Measurements from ENCODE around the gene GON4L. TPM values are rescaled to one million over a fixed set of nuclear protein-coding genes. Genes with fewer than 3 reads are reported as not detected.

The GON4L gene
- total RNA-seq, 1 donor from 2014 or later, result 22.7 TPM

DNA sequence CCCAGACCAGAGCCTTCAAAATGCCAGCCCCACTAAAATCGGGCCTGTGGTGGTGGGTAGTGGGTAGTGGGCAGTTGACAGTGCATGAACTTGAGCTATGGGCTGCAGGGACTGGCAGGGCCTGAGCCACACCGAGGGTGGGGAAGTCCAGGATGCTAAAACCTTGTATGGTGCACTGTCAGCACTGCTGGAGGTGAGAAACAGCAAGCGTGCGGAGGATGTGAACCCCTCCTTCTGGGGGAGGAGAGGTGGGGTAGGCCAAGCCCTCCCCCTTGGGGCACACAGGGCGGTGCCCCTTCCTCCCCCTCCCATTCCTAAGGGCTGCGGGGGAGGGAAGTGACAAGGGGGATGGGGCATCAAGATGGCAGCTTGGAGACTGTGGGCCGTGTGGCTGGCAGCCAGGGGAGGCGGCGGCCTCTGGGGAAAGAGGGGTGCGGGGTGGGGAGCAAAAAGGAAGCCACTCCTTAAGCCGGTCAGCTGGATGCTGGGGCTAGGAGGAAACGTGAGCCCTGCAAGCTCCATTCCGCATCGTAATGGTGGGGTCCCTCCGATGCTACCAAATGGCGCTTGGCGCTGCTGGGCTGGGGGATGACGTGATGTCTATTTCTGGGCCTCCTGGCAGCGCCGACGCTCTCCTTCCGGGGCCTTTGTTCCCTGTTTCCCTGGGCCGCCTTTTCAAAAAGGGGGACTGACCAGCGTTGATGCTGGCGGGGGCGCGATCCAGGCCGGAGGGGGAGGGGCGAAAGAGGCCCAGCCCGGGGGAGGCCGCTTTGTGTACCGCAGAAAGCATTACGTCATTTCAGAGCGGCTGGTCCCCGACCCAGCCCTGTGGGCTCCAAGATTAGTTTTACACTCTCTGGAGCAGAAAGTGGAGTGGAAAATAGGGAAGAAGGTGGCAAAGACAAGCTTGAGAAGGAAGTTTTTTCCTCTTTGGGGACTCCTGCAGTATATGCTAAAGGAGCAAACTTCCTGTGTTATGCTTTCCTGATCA is 3.2 kb upstream of the GON4L start:
- TF ChIP-seq, protein P1, sequence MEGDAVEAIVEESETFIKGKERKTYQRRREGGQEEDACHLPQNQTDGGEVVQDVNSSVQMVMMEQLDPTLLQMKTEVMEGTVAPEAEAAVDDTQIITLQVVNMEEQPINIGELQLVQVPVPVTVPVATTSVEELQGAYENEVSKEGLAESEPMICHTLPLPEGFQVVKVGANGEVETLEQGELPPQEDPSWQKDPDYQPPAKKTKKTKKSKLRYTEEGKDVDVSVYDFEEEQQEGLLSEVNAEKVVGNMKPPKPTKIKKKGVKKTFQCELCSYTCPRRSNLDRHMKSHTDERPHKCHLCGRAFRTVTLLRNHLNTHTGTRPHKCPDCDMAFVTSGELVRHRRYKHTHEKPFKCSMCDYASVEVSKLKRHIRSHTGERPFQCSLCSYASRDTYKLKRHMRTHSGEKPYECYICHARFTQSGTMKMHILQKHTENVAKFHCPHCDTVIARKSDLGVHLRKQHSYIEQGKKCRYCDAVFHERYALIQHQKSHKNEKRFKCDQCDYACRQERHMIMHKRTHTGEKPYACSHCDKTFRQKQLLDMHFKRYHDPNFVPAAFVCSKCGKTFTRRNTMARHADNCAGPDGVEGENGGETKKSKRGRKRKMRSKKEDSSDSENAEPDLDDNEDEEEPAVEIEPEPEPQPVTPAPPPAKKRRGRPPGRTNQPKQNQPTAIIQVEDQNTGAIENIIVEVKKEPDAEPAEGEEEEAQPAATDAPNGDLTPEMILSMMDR (conservative IDR thresholded peaks at IDR 0.05; ENCODE audit: low read depth, low read length), result no peak
- DNase-seq (ENCODE audit: low read depth), result no peak
- H3K4me3 ChIP-seq (ENCODE audit: low read depth, low read length), result peak overlapping the region; percentile 61

DNA sequence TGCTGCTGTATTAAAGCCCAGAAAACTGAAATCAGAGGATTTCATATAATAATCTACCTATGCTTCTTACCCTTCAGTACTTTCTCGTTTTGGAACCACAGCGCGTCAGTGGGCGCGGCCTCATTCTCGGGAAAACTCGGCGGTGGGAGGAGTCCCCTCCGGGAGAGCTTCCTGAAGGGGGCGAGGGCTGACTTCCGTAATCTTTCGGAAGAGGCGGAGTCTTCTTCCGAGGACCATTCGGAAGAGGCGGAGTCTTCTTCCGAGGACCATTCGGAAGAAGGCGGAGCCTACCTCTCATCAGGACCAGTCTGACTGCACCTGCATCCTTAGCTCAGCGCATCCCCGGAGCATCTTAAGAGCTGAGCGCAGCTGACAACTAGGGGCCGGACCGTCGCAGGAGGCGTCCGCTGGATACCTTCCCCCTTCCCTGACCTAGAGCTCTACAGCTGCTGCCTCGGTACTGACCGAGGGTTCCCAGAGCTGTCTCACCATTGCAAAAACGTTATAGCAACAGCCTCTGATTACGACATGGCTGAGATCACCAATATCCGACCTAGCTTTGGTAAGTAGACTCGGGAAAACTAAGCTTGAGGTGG is 2.3 kb upstream of the GON4L start, which contains the start of gene SYT11:
Gene SYT11, plus strand, starts transcription at position 334 of the 596 bp plus-strand sequence. Its CDS starts 195 bp downstream, at position 529.
- H3K4me3 ChIP-seq (ENCODE audit: low read depth, low read length), result peak within 1 kb of the TSS; percentile 90
- TF ChIP-seq, protein P1 (conservative IDR thresholded peaks at IDR 0.05; ENCODE audit: low read depth, low read length), result no peak
- DNase-seq (ENCODE audit: low read depth), result peak; percentile 77

DNA sequence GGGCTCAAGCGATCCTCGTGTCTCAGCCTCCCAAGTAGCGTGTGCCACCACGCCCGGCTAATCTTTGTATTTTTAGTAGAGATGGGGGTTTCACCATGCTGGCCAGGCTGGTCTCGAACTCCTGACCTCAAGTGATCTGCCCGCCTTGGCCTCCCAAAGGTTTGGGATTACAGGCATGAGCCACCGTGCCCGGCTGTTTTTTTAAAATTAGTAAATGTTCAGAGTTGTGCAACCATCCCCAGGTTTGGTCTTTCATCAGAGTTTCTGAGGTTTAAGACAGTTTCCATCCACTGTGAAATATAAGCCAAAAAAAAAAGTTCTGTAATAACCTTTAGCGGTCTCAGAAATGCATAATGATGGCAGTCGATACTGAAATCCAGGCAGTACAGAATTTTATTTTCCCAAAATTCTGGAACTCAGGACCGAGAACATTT is 1.8 kb upstream of the GON4L start:
- TF ChIP-seq, protein P1 (conservative IDR thresholded peaks at IDR 0.05; ENCODE audit: low read depth, low read length), result no peak
- DNase-seq (ENCODE audit: low read depth), result no peak
- H3K4me3 ChIP-seq (ENCODE audit: low read depth, low read length), result peak overlapping the region; percentile 90

DNA sequence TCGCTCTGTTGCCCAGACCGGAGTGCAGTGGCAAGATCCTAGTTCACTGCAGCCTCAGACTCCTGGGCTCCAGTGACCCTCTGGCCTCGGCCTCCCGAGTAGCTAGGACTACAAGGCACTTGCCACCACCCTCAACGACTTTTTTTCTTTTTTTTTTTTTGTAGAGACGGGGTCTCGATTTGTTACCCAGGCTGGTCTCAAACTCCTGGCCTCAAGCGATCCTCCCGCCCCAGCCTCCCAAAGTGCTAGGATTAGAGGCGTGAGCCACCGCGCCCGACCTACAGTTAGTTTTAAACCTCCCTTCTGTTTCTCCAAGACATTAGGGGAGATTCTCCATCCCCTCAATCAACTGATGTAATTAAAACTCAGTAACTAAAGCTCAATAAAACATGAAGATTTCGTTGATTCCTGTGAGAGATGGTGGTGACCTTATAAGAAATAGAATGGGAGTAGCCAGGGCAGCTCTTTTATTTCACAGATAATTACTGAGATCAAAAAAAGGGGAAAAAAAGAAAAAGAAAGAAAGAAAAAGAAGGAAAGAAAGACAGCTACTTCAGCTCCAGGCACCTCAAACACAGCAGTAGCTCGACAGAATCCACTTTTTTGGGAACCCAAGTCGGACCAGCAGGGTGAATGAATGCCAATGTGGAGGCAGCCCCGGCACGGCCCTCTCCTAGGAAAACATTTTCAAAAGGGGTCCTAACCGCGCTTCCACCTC is 598 bp downstream of the GON4L start:
- peak overlapping the region; percentile 90 for H3K4me3 ChIP-seq (ENCODE audit: low read depth, low read length)
- DNase-seq (ENCODE audit: low read depth), result no peak
- TF ChIP-seq, protein P1 (conservative IDR thresholded peaks at IDR 0.05; ENCODE audit: low read depth, low read length), result no peak

DNA sequence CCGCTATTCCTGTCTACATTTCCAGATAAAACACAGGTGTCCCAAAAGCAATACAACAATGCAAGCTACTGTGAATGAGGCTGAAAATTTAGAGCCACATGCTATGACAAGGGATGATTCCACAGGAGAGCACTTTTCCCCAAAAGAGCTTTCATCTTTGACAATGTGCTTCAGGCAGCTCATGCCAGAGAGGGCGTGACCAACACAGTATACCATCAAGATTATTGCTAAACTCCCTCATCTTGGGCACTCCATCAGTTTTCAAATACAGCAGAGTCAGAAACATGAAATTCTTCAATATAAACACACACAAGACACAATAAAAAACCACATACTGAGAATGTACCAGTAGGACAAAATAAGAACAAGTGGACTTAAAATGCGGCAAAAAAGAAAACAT is 6.7 kb downstream of the GON4L start:
- no peak for DNase-seq (ENCODE audit: low read depth)
- H3K4me3 ChIP-seq (ENCODE audit: low read depth, low read length), result no peak overlapping the region
- TF ChIP-seq, protein P1 (conservative IDR thresholded peaks at IDR 0.05; ENCODE audit: low read depth, low read length), result no peak

DNA sequence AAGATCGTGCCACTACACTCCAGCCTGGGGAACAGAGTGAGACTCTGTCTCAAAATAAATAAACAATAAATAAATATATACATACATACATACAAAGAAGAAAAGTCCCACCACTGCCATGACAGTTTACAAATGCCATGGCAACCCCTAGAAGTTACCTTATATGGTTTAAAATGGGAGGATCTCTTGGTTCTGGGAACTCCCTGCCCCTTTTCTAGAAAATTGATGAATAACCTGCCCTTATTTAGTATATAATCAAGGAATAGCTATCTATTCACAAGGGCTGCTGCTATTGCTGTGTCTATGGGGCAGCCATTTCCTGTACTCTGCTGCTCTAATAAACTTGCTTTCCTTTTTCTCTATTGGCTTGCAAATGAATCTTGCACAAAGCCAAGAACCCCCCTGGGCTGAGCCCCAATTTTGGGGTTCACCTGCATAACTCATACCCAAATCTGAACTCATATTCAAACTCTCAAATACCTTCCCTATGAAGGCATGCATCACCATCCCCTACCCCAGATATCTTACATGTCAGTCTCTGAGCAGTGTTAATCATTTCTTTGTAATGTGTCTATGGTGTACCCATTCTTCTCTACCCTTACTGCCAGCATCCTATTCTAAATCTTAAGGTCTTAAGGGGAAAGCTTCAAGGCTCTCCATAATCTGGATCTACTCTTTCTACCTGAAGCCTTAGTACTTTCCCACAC is 9.0 kb downstream of the GON4L start:
- TF ChIP-seq, protein P1 (conservative IDR thresholded peaks at IDR 0.05; ENCODE audit: low read depth, low read length), result no peak
- no peak overlapping the region for H3K4me3 ChIP-seq (ENCODE audit: low read depth, low read length)
- no peak for DNase-seq (ENCODE audit: low read depth)
